A549 (cell line): ENCODE data around the gene H2AZ1.

Source experiments
- CHD2 ChIP-seq: fragments of 150-350 bp; IDR thresholded peaks from 2 replicates; pipeline ENCODE4 v1.6.1; 2014; ENCODE audit warnings: low read length; ENCODE audit not compliant: partially characterized antibody
- CTCF ChIP-seq: fragments of >200 bp; sonication (Bioruptor Twin); formaldehyde crosslinking; IDR thresholded peaks from 3 replicates; pipeline ENCODE4 v1.5.1; 2016
- JUN ChIP-seq, 2 experiments: fragments of >200 bp; sonication (Bioruptor Twin); formaldehyde crosslinking; IDR thresholded peaks; 2 replicates in 1 of 2; 3 replicates in 1 of 2; pipeline ENCODE4 v1.6.1; 2016 to 2017
- MAFK ChIP-seq: fragments of 450-650 bp; IDR thresholded peaks from 2 replicates; pipeline ENCODE4 v1.6.1; 2014; ENCODE audit not compliant: partially characterized antibody
- MYC ChIP-seq: IDR thresholded peaks from 2 replicates; pipeline ENCODE4 v1.6.1; 2012; ENCODE audit warnings: mild to moderate bottlenecking, inconsistent platforms, low read length, improper control_type of control experiment, borderline replicate concordance
- POLR2A ChIP-seq: IDR thresholded peaks from 2 replicates; pipeline ENCODE4 v1.6.1; 2012; ENCODE audit warnings: mild to moderate bottlenecking, low read length
- POLR2AphosphoS2 ChIP-seq: conservative IDR thresholded peaks from 2 replicates; pipeline ENCODE4 v1.6.1; 2012; ENCODE audit warnings: low read length, improper control_type of control experiment, inconsistent platforms
- RARB ChIP-seq: fragments of 250-450 bp; sonication (Bioruptor Pico); IDR thresholded peaks from 2 replicates; pipeline ENCODE4 v1.8.0; 2021; ENCODE audit warnings: mild to moderate bottlenecking, moderate library complexity
- SMC3 ChIP-seq: fragments of >200 bp; sonication (Bioruptor Twin); formaldehyde crosslinking; IDR thresholded peaks from 3 replicates; pipeline ENCODE4 v1.6.1; 2018; ENCODE audit warnings: inconsistent platforms

- TF ChIP-seq RARB (no peak), JUN (IDR thresholded peaks at IDR 0.05) (no peak), POLR2A (no peak), SMC3 (no peak), MAFK (no peak), CTCF (no peak), POLR2AphosphoS2 (no peak), CHD2 (no peak), MYC (no peak)
Measured at GRCh38 chr4:99921174-99921573, 28.9 kb downstream of the H2AZ1 start.
